CD4-positive, alpha-beta memory T cell (primary cell): Measurements from ENCODE around the gene MMP19. TPM values are rescaled to one million over a fixed set of nuclear protein-coding genes. Genes with fewer than 3 reads are reported as not detected.

Experiments
- CTCF ChIA-PET: fragments of 350-600 bp; sonication (Branson Sonifier 250); formaldehyde crosslinking; loops from one replicate; lab custom pipeline; 2021; ENCODE audit warnings: inconsistent platforms; ENCODE audit not compliant: partially characterized antibody; lab: Charles Lee
- POLR2A ChIA-PET: fragments of 350-600 bp; sonication (Branson Sonifier 250); formaldehyde crosslinking; loops from one replicate; lab custom pipeline; 2021; ENCODE audit not compliant: partially characterized antibody; lab: Charles Lee
- DNase-seq, 5 donors: peaks; one replicate each; pipeline versions ENCODE4 v3.0.0 to v3.0.0-alpha.2; 2020 to 2022; ENCODE audit warnings: mixed read lengths in 1 of 5
- H3K27ac ChIP-seq: one replicate; pipeline ENCODE4 v1.7.0; 2013; ENCODE audit warnings: low read depth, low read length
- H3K27me3 ChIP-seq: 2 replicates; pipeline ENCODE4 v1.7.0; 2013; ENCODE audit warnings: mild to moderate bottlenecking, low read length, moderate library complexity; ENCODE audit not compliant: insufficient read depth
- H3K36me3 ChIP-seq: 2 replicates; pipeline ENCODE4 v1.7.0; 2013; ENCODE audit warnings: mild to moderate bottlenecking, low read length, moderate library complexity; ENCODE audit not compliant: insufficient read depth
- H3K4me1 ChIP-seq: 2 replicates; pipeline ENCODE4 v1.7.0; 2013; ENCODE audit warnings: mild to moderate bottlenecking, low read length, moderate library complexity; ENCODE audit not compliant: insufficient read depth
- H3K4me3 ChIP-seq, 2 donors: one replicate each; pipeline ENCODE4 v1.7.0; 2013; ENCODE audit warnings: low read length in 2 of 2, mild to moderate bottlenecking in 1 of 2
- H3K9me3 ChIP-seq, 2 donors: one replicate each; pipeline ENCODE4 v1.7.0; 2013; ENCODE audit warnings: low read length in 2 of 2, control low read depth in 1 of 2; ENCODE audit not compliant: control insufficient read depth in 1 of 2
- H3K27ac Mint-ChIP-seq, 7 donors: one replicate each; pipeline ENCODE4 v1.8.0; 2020 to 2021; ENCODE audit warnings: mixed read lengths in 7 of 7, mild to moderate bottlenecking in 6 of 7, inconsistent platforms in 3 of 7, moderate library complexity in 3 of 7
- H3K27me3 Mint-ChIP-seq, 2 donors: one replicate each; pipeline ENCODE4 v1.8.0; 2020 to 2021; ENCODE audit warnings: mixed read lengths in 2 of 2
- H3K36me3 Mint-ChIP-seq, 2 donors: one replicate each; pipeline ENCODE4 v1.8.0; 2020 to 2021; ENCODE audit warnings: mixed read lengths in 2 of 2, inconsistent platforms in 1 of 2, mild to moderate bottlenecking in 1 of 2
- H3K4me1 Mint-ChIP-seq, 4 donors: one replicate each; pipeline ENCODE4 v1.8.0; 2020 to 2021; ENCODE audit warnings: mixed read lengths in 4 of 4, mild to moderate bottlenecking in 1 of 4
- H3K4me3 Mint-ChIP-seq, 8 donors: one replicate each; pipeline ENCODE4 v1.8.0; 2020 to 2021; ENCODE audit warnings: mixed read lengths in 8 of 8, mild to moderate bottlenecking in 7 of 8, moderate library complexity in 6 of 8, inconsistent platforms in 3 of 8
- H3K9me3 Mint-ChIP-seq, 8 donors: one replicate each; pipeline ENCODE4 v1.8.0; 2020 to 2021; ENCODE audit warnings: mixed read lengths in 8 of 8, mild to moderate bottlenecking in 5 of 8, inconsistent platforms in 3 of 8, moderate library complexity in 1 of 8
- intact Hi-C: fragments of 100-400 bp; cut with micrococcal nuclease; formaldehyde crosslinking; loops from one replicate; pipeline ENCODE4 v1.15.1; 2023
- polyA plus RNA-seq, 2 donors: library from polyadenylated mRNA; unstranded; fragments of 300-500 nt; fragmentation: Illumina TruSeq; gene quantifications; one replicate each; pipeline ENCODE4 v1.2.3, GENCODE V29; 2021
- total RNA-seq, 2 experiments: library from RNA; stranded (reverse); gene quantifications; one replicate each; pipeline ENCODE4 v1.2.3, GENCODE V29; 2021

MMP19 gene
- total and polyA plus RNA-seq, 4 experiments from 2014 or later: 0.67 to 1.3 TPM; not detected in 2

GRCh38 chr12:55822228-55822627, 20.5 kb downstream of the MMP19 start:
- Mint-ChIP-seq H3K4me3 (no peak overlapping the region), H3K27me3 (no peaks in the 10 kb centered on the region), H3K27ac (peak overlapping the region in 2 of 7 donors; percentile 38 to 62), H3K4me1 (peaks cover 14 to 23% (median 22%) of the 10 kb centered on the region in 4 donors), H3K9me3 (no peaks in the 10 kb centered on the region), H3K36me3 (peaks cover 17 to 46% of the 10 kb centered on the region in 2 donors)
- ChIA-PET CTCF (interaction anchor here (1.0 to 1.8 kb wide), 2 partner anchors 9 to 84 kb away, joined by 3 to 7 read pairs; no protein-coding TSS in a partner anchor), POLR2A (interaction anchor here (1.1 to 7.5 kb wide), 4 partner anchors 109 to 223 kb away, joined by 3 to 210 read pairs (median 5); partner anchors contain the start of genes DGKA, PYM1 and RAB5B)
- Histone ChIP-seq H3K27me3 (no peaks in the 10 kb centered on the region), H3K4me3 (no peak overlapping the region), H3K27ac (no peak overlapping the region), H3K9me3 (no peaks in the 10 kb centered on the region), H3K4me1 (peaks cover 45% of the 10 kb centered on the region), H3K36me3 (peaks cover 39% of the 10 kb centered on the region)
- no peak for DNase-seq
- intact Hi-C loops: loop anchor here (10.0 kb wide), 1 partner anchor 813 kb away; the partner anchor contains the start of gene BAZ2A

GRCh38 chr12:55820679-55821078, 22.1 kb downstream of the MMP19 start:
- peaks cover 42% of the 10 kb centered on the region for H3K4me1 ChIP-seq
- intact Hi-C loops: loop anchor here (10.0 kb wide), 1 partner anchor 814 kb away; the partner anchor contains the start of gene BAZ2A
- H3K9me3 Mint-ChIP-seq: no peaks in the 10 kb centered on the region
- no peak overlapping the region for H3K4me3 ChIP-seq
- POLR2A ChIA-PET: interaction anchor here (0.6 to 7.5 kb wide), 6 partner anchors 9 to 1723 kb away, joined by 3 to 210 read pairs (median 4); partner anchors contain the start of genes DGKA, DNAJC14, PYM1 and RAB5B
- H3K4me1 Mint-ChIP-seq: peaks cover 8 to 20% (median 13%) of the 10 kb centered on the region in 4 donors
- H3K27ac Mint-ChIP-seq: peak overlapping the region in 3 of 7 donors; percentile 8 to 50 (median 12)
- H3K27ac ChIP-seq: no peak overlapping the region
- peaks cover 40% of the 10 kb centered on the region for H3K36me3 ChIP-seq
- no peak overlapping the region for H3K4me3 Mint-ChIP-seq
- DNase-seq: no peak
- no peaks in the 10 kb centered on the region for H3K27me3 ChIP-seq
- H3K27me3 Mint-ChIP-seq: no peaks in the 10 kb centered on the region
- H3K36me3 Mint-ChIP-seq: peaks cover 17 to 48% of the 10 kb centered on the region in 2 donors
- CTCF ChIA-PET: interaction anchor here (0.9 to 4.6 kb wide), 9 partner anchors 9 to 368 kb away, joined by 3 to 39 read pairs (median 4); partner anchors contain the start of genes DGKA, DNAJC14, PYM1 and SMARCC2
- H3K9me3 ChIP-seq: no peaks in the 10 kb centered on the region

GRCh38 chr12:55818886-55819285, 23.9 kb downstream of the MMP19 start:
- intact Hi-C loops: loop anchor here (1.0 to 10.0 kb wide), 3 partner anchors 111 to 834 kb away; partner anchors contain the start of genes PA2G4 and TESPA1
- Histone ChIP-seq H3K36me3 (peaks cover 45% of the 10 kb centered on the region), H3K4me1 (peaks cover 45% of the 10 kb centered on the region), H3K27me3 (no peaks in the 10 kb centered on the region), H3K4me3 (peak overlapping the region; percentile 76 to 80), H3K27ac (peak overlapping the region; percentile 75), H3K9me3 (no peaks in the 10 kb centered on the region)
- H3K27me3 Mint-ChIP-seq: no peaks in the 10 kb centered on the region
- no peak for DNase-seq
- H3K27ac Mint-ChIP-seq: peak overlapping the region in 3 of 7 donors; percentile 52 to 85 (median 81)
- peak overlapping the region in 4 of 8 donors; percentile 41 to 71 (median 60) for H3K4me3 Mint-ChIP-seq
- CTCF ChIA-PET: interaction anchor here (1.0 to 4.6 kb wide), 12 partner anchors 9 to 124 kb away, joined by 3 to 39 read pairs (median 8); partner anchors contain the start of genes DGKA and DNAJC14
- peaks cover 20 to 54% of the 10 kb centered on the region in 2 donors for H3K36me3 Mint-ChIP-seq
- H3K4me1 Mint-ChIP-seq: peaks cover 11 to 24% (median 20%) of the 10 kb centered on the region in 4 donors
- no peaks in the 10 kb centered on the region for H3K9me3 Mint-ChIP-seq
- POLR2A ChIA-PET: interaction anchor here (1.0 to 7.5 kb wide), 15 partner anchors 10 to 541 kb away, joined by 4 to 210 read pairs (median 17); partner anchors contain the start of genes BLOC1S1, DGKA, DNAJC14 and GDF11

- POLR2A ChIA-PET: interaction anchor here (0.7 to 7.5 kb wide), 33 partner anchors 11 to 833 kb away, joined by 3 to 210 read pairs (median 5); partner anchors contain the start of genes BLOC1S1, CNPY2, DGKA and DNAJC14
- CTCF ChIA-PET: interaction anchor here (0.6 to 4.6 kb wide), 20 partner anchors 8 to 211 kb away, joined by 3 to 39 read pairs (median 5); partner anchors contain the start of genes DGKA, DNAJC14, RAB5B and SUOX
- Mint-ChIP-seq H3K27ac (no peak overlapping the region), H3K27me3 (no peaks in the 10 kb centered on the region), H3K4me3 (no peak overlapping the region), H3K36me3 (peaks cover 22 to 49% of the 10 kb centered on the region in 2 donors), H3K4me1 (peaks cover 16 to 30% (median 22%) of the 10 kb centered on the region in 4 donors), H3K9me3 (no peaks in the 10 kb centered on the region)
- Histone ChIP-seq H3K4me1 (peaks cover 48% of the 10 kb centered on the region), H3K36me3 (peaks cover 45% of the 10 kb centered on the region), H3K4me3 (peak overlapping the region; percentile 76 to 80), H3K9me3 (no peaks in the 10 kb centered on the region), H3K27ac (peak overlapping the region; percentile 75), H3K27me3 (no peaks in the 10 kb centered on the region)
- intact Hi-C loops: loop anchor here (1.0 to 10.0 kb wide), 3 partner anchors 112 to 833 kb away; partner anchors contain the start of genes PA2G4 and TESPA1
- no peak for DNase-seq
Observed at GRCh38 chr12:55818140-55818728, 24.5 kb downstream of the MMP19 start.

GRCh38 chr12:55817345-55818139, 25.2 kb downstream of the MMP19 start, which contains the start of the genes ORMDL2 and SARNP:
Gene ORMDL2 (plus strand): TSS chr12:55818041. CDS start chr12:55819000, 959 bp downstream.
Gene SARNP (minus strand): TSS chr12:55817724. CDS start chr12:55817701, 23 bp downstream.
- Mint-ChIP-seq H3K36me3 (peaks cover 24 to 47% of the 10 kb centered on the region in 2 donors), H3K27ac (no peak within 1 kb of the TSS), H3K4me1 (peaks cover 23 to 36% (median 25%) of the 10 kb centered on the region in 4 donors), H3K27me3 (no peaks in the 10 kb centered on the region), H3K9me3 (no peaks in the 10 kb centered on the region), H3K4me3 (no peak within 1 kb of the TSS)
- intact Hi-C loops: loop anchor here (1.0 to 10.0 kb wide), 10 partner anchors 12 to 833 kb away; partner anchors contain the start of genes DNAJC14, GDF11, PA2G4 and PYM1
- Histone ChIP-seq H3K27me3 (no peaks in the 10 kb centered on the region), H3K4me3 (peak within 1 kb of the TSS; percentile 76 to 96), H3K27ac (peak within 1 kb of the TSS; percentile 88), H3K4me1 (peaks cover 51% of the 10 kb centered on the region), H3K9me3 (no peaks in the 10 kb centered on the region), H3K36me3 (peaks cover 42% of the 10 kb centered on the region)
- ChIA-PET CTCF (interaction anchor here (0.6 to 4.6 kb wide), 22 partner anchors 7 to 212 kb away, joined by 3 to 39 read pairs (median 4); partner anchors contain the start of genes DGKA, DNAJC14, PYM1 and RAB5B), POLR2A (interaction anchor here (0.7 to 7.5 kb wide), 33 partner anchors 11 to 832 kb away, joined by 3 to 210 read pairs (median 5); partner anchors contain the start of genes BLOC1S1, CNPY2, DGKA and DNAJC14)
- DNase-seq: peak; percentile 95 to 100 (median 99)

GRCh38 chr12:55816881-55817344, 25.8 kb downstream of the MMP19 start:
- Mint-ChIP-seq H3K9me3 (no peaks in the 10 kb centered on the region), H3K4me3 (no peak overlapping the region), H3K36me3 (peaks cover 20 to 42% of the 10 kb centered on the region in 2 donors), H3K27me3 (no peaks in the 10 kb centered on the region), H3K4me1 (peaks cover 29 to 43% (median 31%) of the 10 kb centered on the region in 4 donors), H3K27ac (no peak overlapping the region)
- peaks cover 57% of the 10 kb centered on the region for H3K4me1 ChIP-seq
- no peaks in the 10 kb centered on the region for H3K9me3 ChIP-seq
- ChIA-PET CTCF (interaction anchor here (0.7 to 4.6 kb wide), 13 partner anchors 9 to 212 kb away, joined by 3 to 39 read pairs (median 5); partner anchors contain the start of genes DNAJC14 and PYM1), POLR2A (interaction anchor here (1.0 to 7.5 kb wide), 17 partner anchors 12 to 499 kb away, joined by 3 to 210 read pairs (median 13); partner anchors contain the start of genes BLOC1S1, CNPY2, DGKA and DNAJC14)
- H3K36me3 ChIP-seq: peaks cover 37% of the 10 kb centered on the region
- peak in 1 of 5 donors; percentile 4 for DNase-seq
- no peaks in the 10 kb centered on the region for H3K27me3 ChIP-seq
- intact Hi-C loops: loop anchor here (1.0 to 10.0 kb wide), 9 partner anchors 12 to 832 kb away; partner anchors contain the start of genes DNAJC14, GDF11, PA2G4 and PYM1
- H3K4me3 ChIP-seq: peak overlapping the region; percentile 76 to 96
- H3K27ac ChIP-seq: peak overlapping the region; percentile 88
